Kasumi-1 (cell line): ENCODE data around the gene SPAG7.

Experiments
- DNase-seq, 2 experiments: peaks; one replicate each; lab custom pipeline; 2025; lab: John Stamatoyannopoulos, UW

The SPAG7 gene, protein sequence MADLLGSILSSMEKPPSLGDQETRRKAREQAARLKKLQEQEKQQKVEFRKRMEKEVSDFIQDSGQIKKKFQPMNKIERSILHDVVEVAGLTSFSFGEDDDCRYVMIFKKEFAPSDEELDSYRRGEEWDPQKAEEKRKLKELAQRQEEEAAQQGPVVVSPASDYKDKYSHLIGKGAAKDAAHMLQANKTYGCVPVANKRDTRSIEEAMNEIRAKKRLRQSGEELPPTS

DNA sequence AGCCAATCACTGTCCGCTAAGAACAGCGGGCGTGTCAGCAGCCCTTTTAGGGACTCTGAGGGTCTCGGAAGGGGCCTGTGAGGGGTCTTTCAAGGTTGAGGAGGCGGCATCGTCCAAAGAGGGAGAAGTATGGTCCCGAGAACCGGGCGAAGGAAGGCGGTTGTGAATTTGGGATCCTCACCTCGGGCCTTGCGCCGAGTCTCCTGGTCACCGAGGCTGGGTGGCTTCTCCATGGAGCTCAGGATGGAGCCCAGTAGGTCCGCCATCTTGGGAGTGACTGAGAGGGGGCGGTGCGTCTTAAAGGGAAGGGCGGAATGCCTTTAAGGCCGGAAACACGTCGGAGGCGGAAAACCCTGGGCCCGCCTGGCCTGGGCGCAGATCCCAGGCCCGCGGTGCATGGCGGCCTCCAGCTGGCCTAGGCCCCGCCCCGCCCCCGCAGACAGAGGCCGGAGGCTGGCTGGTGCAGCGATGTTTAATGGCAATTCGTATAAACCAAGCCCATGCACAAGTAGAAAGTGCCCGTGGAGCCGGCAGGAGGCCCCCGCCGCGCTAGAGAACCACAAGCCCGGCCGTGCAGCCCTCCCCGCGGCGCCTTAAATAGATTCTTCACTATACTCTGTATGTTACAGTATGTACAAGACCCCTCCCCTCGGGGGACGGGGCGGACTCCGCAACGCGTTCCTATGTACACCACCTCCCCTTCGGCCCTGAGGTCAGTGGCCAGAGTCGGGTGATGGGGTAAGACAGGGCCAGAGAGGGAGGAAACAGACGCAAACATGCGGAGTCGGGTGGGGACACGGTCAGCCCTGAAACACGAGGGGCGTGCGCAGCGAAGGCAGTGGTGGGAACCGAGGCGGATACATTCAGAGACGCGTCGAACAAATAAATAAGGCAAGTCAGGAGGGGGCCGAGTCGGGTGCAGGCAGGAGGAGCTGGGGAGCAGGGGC is at the start of gene SPAG7:
SPAG7 (minus strand) TSS at position 279 of the 947 bp plus-strand sequence; CDS start at position 266, 13 bp downstream.
- peak; percentile 78 to 81 for DNase-seq

DNA sequence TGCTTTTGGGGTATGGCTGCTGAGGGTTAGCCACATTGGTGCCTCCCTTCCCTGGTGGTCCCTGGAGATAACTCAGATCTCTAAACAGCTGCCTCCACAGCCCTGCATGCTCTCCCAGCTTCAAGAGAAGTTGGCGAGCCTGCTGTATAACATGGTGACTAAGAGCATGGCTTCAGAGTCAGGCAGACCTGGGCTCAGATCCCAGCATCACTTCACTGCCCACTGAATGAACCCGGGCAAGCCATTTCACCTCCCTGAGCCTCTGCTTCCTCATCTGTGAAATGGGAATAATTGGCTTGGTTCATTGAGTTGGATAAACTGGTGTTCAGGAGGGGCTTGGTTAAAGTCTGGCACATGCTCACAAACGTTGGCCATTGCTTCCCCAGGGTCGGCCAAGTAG is 46.7 kb upstream of the SPAG7 start:
- no peak for DNase-seq

DNA sequence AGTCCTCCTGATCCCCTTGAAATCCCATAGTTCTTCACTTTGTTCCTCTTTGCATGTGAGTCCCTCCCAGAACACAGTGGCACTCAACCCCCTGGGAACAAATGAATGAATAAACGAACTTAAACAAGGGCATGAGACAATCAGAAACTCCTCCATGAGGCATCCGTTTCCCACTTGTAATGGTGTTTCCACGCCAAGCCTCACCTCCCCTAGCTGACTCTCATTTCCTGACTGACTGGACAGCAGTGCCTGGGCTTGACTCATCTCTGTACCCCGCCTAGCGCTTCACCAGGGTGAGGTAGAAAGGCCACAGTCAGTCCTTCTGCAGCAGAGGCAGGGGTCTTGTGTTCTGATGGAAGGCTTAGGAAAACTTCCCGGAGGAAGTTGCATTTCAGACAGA is 44.3 kb upstream of the SPAG7 start:
- DNase-seq, result no peak

DNA sequence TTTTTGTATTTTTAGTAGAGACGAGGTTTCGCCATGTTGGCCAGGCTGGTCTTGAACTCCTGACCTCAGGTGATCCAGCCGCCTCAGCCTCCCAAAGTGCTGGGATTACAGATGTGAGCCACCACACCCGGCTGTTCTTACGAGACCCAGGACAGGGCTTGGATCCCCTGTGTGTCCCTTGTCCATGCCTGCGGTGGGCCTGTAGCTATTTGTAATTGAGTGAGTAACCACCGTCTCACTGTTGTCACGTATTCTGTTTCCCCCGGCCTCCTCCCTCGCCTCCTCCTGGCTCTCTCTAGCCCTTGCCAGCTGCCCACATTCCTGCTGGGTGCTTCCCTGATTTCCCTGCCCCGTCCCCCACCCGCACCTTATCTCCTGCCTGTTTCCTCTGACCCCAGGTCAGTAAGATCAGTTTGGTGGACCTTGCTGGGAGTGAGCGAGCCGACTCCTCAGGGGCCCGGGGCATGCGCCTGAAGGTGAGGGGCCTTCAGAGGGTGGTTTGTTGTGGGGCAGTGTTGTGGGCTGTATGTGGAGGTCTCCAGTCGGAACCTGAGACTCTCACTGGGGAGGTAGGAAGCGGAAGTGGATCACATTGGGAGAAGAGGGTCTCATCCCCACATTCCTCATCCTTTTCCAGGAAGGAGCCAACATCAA is 35.7 kb upstream of the SPAG7 start:
- DNase-seq, result no peak

DNA sequence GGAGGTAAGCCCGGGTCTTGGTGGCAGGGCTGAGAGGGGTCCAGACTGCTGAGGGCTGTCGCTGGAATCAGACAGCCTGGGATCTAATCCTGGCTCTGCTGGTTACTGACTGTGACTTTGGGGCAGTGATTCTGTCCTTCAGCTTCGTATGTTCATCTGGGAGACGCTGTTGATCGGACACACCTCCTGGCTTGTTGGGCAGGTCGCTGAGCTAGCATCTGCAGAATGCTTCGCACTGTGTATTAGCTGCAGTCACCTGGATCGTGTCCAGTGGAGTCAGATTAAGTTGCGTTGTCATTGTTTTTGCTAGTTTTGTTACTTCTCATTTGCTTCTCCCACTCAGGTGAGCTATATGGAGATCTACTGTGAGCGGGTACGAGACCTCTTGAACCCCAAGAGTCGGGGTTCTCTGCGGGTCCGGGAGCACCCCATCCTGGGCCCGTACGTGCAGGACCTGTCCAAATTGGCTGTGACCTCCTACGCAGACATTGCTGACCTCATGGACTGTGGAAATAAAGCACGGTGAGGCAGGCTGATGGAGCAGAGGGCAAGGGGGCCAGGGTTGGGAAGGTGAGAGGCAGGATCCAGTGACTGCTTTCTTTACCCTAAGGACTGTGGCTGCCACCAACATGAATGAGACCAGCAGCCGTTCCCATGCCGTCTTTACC is 34.6 kb upstream of the SPAG7 start:
- DNase-seq, result no peak

DNA sequence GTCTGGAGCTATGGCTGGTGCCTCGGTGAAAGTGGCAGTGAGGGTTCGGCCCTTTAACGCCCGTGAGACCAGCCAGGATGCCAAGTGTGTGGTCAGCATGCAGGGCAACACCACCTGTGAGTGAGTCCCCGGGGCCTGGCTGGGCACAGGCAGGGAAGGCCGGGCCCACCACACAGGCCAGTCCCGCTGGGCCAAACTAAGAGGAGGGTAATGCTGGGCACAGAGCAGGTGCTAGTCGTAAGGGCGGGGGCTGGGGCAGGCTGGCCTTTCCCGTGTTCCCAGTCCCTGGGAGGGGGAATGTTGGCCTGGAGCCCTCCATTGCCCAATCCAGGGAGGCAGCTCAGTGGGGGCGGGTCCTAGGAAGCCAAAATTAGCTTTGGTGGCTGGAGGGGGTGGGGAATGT is 32.6 kb upstream of the SPAG7 start:
- no peak for DNase-seq

DNA sequence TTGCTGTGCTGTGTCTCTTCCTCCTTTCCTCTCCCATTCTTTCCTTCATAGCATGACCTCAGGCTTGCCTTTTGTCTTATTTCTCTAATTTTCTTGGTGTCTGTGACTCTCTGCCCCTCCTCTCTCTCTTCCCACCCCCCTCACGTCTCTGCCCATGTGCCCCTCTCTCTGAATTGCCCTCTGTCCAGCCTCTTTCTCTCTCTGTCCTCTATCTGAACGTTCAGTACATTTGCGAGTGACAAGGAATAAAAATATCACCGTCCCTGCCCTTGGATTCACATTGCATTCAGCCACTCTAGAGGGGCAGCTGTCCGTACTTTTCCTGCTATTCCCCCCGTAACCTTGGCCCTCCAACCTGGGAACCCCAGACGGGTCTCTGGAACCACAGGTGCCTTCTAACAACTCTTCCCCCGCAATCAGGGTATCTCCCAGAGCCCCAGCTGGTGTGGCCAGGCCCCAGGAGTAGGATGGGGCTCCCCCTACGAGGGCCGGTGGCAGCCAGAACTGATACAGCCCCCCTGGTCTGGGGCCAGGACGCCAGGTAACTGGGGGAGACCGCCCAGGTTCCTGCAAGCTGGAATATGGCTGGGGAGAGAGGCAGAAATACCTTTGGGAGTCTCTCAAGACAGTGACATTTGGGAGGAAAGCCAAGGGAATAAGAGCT is 31.9 kb upstream of the SPAG7 start:
- DNase-seq, result no peak

DNA sequence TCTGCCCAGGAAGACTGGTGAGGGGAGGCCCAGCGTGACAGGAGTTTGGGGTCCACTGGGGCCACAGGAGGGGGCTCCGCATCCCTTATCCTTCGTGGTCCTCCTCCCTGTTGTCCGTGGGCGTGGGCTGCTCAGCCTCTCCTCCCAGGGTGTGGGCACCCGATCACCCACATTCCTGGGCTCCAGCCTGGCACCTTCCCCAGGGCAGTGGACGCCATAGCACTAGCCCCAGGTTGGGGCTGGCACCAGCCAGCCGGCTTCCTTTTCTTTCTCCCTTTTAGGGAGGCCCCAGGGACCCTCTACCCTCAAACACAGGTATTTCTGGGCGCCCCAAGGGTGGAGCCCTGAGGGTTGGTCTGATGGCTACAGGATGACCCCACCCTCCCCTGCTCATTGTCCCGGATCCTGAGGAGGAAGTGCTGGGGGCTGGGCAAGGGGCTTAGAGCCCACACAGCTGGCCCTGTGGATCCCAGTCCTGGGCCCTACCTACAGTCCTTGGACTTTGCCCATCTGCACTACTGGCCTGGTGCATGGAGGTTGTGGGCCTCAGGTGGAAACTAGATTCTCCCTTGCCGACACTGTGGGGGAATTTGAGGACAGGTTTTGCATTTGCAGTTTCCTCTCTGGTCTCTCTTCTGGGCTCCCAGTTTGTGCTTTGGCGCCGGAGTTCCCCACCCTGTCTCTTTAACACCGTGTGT is 31.3 kb upstream of the SPAG7 start:
- no peak for DNase-seq

DNA sequence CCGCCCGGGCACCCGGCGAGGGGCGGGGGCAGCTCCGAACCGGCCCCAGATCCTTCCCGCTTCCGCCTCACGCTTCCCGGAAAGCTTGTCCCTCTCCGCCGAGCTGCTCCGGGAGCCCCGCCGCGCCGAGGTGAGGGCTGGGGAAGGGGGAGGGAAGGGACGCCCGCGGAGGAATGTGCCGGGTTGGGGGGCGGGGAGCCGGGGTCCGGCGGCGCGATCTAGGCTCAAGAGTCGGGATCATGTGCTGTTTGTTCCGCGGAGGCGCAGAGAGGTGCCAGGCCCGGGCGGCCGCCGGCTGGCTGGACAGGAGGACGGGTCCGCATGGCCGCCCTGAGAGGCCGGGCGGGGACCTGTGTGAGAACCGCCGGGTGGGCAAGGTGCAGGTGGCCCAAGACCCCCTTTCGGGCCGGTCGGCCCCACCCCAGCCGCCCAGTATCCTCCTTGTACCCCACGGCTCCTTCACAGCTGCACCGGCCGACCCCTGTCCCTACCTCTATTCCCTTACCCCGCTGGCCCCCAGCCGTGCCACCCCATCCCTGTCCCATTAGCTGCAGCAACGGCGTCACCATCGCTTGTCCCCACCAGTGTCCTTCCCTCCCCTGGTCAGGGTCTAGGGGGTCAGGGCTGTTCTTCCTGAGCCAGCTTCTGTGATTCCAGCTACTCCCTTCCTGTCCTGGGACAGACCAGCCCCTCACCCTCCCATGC is 30.6 kb upstream of the SPAG7 start:
- no peak for DNase-seq

DNA sequence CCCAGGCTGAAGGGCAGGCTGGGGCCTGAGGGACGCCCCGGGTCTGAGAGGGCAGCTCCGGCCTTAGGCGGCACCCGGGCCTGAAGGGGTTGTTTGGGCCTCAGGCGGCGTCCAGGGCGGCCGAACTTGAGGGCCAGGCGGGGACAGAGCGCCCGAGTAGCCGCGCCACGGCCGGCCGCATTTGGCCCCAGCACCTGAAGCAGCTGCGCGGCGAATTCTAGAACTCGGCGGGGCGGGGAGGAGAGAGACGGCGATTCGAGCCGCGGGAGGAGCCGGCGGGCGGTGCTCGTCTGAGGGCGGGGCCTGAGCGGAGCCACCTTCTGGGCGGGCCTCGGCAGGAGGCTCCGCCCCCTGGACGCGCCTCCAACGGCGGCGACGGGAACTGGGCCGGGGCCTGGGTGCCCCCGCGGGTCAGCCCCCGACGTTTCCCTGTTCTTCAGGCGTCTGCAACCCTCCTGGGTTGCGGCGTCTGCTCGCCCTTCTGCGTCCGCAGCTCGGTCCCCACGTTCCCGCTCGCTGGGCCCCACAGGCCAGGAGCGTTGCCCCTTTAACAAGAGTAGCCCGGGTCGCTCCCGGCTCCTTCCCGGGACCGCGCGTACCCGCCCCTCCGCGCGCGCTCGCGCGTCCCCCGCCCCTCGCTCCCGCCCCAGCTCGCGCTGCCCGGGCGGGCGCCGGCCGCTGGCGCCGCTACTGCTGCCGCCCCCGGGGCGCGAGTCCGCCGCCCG is 29.8 kb upstream of the SPAG7 start, which contains the start of the genes INCA1 and KIF1C:
INCA1 (minus strand) TSS at position 221 of the 725 bp plus-strand sequence. CDS start 3,085 bp downstream, outside the sequence.
KIF1C (plus strand) TSS at position 649 of the 725 bp plus-strand sequence. CDS start 2,297 bp downstream, outside the sequence.
- DNase-seq, result peak; percentile 53 to 58

DNA sequence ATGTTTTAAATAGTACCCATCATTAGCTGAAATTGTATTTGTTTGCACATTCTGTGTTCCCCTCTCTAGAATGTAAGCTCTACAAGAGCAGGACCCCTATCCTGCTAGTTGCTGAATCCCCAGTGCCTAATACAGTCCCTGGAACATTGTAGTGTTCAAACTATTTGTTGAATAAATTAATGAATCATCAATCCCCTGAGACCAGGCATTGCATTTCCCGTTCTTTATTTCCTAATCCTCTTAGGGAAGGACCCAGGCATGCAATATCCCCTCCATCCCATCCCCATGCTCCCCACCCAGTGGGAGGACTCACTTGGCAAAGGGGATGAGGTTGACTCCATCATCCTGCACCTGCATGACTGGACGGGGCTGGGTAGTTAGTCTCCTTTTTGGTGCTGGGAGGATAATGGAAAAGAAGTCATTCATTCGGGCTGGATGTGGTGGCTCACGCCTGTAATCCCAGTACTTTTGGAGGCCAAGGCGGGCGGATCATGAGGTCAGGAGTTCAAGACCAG is 26.5 kb upstream of the SPAG7 start:
- DNase-seq, result no peak

DNA sequence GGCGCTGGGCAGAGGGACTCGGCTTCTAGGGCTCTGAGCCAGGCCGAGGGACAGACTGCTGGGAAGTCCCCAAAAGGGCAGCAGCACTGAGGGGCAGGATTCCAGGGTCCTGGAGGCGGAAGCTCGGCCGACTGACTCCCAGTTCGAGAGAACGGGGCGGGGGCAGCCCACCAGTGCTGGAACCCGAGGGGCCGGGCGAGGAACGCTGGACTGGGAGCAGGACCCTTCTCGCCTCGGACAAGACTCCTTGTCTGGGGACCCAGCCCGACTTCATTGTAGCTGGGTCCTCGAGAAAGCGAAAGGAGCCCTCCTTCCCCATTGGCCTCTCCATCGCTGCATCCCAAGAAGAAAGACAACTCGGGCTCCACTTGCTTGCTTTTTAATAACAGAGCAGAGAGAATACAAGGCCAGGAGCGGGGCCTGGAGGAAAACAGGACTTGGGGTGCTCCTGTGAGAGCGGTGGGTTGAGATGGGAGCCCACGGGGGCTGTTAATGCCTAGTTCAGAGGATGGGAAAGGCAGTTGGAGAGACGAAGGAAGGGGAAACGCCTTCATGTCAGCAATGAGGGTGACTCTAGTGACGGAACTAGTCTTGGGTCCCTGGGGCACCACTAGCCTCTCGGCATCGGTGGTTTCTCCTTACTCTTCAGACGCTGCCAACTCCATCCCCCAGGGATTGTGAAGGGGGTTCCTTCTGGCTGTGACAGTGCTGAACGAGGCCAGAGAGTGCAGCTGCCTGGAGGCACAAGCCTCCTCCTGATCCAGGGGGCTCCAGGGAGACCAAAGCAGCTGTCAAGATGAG is 20.4 kb upstream of the SPAG7 start:
- DNase-seq, result peak in 1 of 2 experiments; percentile 5

DNA sequence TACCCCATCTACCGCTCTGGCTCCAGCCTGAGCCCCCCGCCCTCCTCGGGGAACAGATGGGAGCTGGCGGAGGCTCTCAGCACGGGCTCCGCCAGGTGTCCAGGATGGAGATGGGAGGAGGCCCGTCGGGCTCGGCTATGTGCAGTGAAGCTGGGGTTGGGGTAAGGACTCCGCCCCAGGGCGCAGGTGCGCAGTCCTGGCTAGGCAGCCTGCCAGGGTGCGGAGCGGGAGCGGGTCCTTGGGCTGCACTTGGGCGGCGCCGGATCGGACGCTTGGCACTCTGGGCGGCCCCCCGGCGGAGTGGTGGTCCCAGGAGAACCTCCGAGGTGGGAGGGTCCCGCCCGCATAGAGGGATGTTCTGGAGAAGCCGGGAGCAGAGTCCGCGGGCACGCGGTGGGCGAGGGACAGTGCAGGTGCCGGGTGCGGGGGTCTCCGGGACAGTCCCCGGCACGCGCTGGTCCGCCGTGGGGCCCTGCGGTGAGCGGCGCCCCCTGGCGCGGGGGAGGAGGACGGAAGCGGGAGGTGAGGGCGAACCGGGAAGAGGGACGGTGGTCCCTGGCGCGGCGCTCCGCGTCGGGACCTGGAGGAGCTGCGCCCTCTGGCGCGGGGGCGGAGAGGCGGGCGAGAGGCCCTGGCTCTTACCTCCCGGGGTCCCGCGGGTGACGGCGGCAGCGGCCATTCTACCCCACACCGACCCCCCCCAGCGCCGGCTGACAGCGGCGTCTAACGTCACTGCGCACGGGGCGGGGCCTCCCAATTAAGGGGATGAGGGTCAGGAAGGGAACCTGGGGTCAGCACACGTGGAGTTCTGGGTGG is 19.5 kb upstream of the SPAG7 start, which contains the start of gene CAMTA2:
CAMTA2 (minus strand) TSS at position 725 of the 816 bp plus-strand sequence. CDS start 1,453 bp downstream, outside the sequence.
- peak; percentile 51 to 58 for DNase-seq

DNA sequence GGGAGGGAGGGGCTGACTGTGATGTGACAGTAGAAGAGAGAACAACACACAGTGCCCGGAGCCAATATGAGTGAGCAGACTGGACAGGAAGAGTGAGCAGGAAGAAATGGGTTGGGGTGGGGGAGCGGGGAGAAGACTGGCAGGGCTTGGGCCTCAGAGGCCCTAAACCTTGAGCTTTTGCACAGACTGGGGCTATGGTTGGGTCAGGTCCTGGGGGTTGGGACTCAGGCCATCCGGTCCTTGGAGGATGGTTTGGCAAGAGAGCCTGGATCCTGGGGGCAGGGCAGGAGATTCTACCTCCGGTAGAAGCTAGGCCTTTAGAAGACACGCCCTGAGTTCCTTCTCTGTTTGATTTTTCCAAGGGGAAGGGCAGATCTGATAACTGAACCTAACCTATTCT is 18.8 kb upstream of the SPAG7 start:
- DNase-seq, result no peak

DNA sequence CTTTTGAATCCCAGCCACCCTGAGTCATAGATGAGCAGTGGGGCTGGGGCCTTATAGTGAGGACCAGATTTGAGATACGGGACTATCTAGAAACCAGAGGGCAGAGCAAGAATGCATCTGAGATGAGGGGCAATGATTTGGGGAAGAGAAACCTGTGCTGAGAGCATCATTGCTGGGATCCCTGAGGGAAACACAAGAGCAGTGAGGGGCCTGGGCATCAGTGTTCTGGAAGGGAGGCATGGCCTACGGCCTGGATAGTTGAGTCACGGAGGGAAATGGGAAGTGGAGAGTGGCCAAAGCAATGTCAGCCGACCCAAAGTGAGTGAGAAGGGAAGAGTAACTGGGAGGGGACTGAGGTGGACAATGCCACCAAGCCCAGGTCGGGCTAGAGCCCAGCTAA is 14.7 kb upstream of the SPAG7 start:
- DNase-seq, result no peak

DNA sequence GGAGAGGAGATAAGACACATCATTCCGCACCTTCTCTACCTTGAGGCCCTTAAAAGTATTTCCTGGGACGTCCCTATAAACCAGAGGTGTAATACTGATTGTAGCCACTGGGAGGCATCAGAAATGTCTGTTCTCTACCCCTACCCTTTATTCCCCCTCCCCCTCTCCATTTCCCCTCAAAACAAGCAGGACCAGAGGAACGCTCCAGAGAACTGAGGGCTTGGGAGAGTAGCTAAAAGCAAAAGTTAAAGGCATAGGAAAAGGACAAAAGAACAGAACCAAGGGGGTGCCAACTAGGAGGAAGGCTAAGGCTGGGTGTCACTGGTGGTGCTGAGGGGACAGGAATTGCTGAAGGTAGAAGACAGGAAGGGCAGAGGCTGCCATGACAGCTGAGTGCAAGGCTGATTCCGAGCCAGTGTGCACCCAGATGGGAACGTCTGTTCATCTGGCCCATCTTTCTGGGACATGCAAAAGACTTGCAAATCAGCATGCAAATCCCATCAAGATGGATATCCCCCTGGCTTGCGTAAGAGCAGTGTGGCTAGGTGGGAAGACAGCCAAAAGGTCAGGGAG is 13.1 kb upstream of the SPAG7 start:
- peak; percentile 25 to 42 for DNase-seq

DNA sequence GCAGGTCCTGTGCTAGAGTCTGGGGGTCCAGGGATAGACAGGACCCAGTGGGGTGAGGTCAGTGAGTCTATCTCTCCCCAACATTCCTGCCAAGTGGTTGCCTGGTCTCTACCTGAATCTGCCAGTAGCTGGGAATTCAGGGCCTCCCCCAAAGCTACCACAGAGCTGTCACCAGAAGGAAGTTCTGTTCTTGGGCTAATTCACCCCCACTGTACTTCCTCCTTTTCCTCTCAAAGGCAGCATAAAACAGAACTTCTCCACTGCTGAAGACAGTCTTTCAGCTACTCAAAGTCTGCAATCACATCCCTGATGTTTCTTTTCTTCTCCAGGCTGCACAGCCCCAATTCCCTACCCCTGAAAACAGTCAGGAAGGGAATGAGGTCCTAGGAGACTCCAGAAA is 11.1 kb upstream of the SPAG7 start:
- DNase-seq, result peak; percentile 69 to 72
